ENCODE measurements around the gene TRMO.

- no peak for TF ChIP-seq POLR2A (IDR thresholded peaks at IDR 0.05)
- no peak for TF ChIP-seq CTCF (IDR thresholded peaks at IDR 0.05 in 4 of 5, conservative IDR thresholded peaks at IDR 0.05 in 1 of 5)
Observed at GRCh38 chr9:97928986-97929604, 6.8 kb upstream of the TRMO start.

Measured in gastrocnemius medialis (tissue), 4 donors.